HG03565 (cell line): ENCODE data around the gene MYLIP.

Source experiments
- ATAC-seq: cut with Tn5 transposase; IDR thresholded peaks from one replicate; pipeline ENCODE4 v1.9.1; 2021; ENCODE audit warnings: mild to moderate bottlenecking, moderate library complexity; ENCODE audit not compliant: unreplicated experiment

The MYLIP gene

GRCh38 chr6:16137451-16137801 is 8.5 kb downstream of the MYLIP start:
- ATAC-seq, result no peak

GRCh38 chr6:16139556-16139955 is 10.7 kb downstream of the MYLIP start:
- no peak for ATAC-seq

DNA sequence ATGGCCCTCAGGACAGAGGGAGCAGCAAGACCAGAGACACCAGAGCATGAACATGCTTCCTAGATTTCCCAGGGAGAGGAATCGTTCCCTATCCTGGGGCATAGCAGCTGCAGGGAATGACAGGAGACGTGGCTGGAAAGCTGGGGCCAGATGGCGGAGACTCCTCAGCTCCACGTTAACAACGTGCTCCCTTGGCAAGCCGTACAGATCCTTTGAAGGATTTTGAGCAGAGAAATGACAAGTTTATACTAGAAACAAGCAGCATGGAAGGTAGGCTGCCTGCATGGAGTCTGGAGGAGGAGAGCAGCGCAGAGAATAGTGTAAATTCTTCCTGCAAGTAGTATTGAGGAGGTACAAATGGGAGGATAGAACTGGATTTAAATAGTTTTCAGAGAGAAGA is 11.7 kb downstream of the MYLIP start:
- no peak for ATAC-seq

DNA sequence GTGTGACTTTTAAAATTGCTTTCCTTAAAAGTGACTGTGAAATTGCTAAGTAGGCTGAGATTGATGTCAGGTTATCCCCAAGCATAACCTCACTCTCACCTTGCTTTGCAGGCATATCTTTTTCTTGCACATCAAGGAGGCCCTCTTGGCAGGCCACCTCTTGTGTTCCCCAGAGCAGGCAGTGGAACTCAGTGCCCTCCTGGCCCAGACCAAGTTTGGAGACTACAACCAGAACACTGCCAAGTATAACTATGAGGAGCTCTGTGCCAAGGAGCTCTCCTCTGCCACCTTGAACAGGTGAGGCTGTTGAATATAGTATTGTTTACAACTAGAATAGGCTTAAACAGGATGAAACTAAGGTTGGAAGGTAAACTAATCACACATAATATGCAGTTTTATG is 12.6 kb downstream of the MYLIP start:
- ATAC-seq, result no peak

- no peak for ATAC-seq
Observed at GRCh38 chr6:16145038-16145437, 16.2 kb downstream of the MYLIP start.

GRCh38 chr6:16146028-16146427 is 17.1 kb downstream of the MYLIP start:
- no peak for ATAC-seq

GRCh38 chr6:16146527-16146955 is 17.7 kb downstream of the MYLIP start:
- ATAC-seq, result no peak

DNA sequence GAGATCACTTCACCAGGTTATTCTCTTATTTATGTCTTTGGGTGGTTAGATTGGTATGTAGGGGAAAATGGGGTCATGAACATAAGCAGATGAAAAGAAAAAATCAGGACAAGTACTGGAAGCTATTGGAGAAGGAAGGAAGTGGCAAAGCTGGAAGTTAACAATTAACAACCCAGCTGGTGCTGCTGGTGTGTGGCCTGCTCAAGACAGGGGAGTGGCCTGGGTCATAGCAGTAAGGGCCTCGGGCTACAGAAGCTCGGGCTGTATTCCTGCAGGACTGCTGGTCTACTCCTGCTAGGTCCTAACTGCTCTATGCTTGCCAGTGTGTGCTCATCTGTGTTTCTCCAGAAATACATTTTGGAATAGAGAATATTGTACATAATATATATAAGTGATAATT is 19.6 kb downstream of the MYLIP start:
- no peak for ATAC-seq

GRCh38 chr6:16149305-16149704 is 20.4 kb downstream of the MYLIP start:
- ATAC-seq, result no peak

GRCh38 chr6:16150098-16150497 is 21.2 kb downstream of the MYLIP start:
- ATAC-seq, result no peak

DNA sequence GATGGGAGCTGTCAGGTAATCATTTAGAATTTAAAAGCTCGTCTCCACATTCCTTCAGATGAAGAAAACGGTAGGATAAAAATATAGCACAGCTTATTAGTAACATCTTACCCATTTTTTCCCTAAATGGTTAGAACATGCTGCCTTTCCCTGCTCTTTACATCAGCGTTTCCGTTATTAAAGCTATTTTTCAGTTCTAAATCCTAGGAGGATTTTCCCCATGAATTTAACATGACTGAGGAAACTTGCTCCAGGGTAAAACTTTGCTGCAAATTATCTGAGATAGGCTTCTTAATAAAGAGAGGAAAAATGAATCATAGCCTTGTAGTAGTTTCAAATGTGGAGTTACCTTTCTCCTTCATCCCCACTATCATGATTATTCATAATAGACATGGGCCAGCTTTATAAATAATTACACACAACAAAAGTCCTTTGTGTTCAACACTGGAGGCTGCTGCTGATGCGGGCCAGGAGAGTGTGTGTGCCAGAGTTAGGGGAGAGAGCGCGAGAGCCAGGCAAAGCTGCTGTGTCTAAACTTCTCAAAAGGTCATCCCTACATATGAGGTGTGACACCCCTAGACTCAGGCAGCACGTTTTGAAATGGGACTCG is 24.4 kb downstream of the MYLIP start:
- ATAC-seq, result no peak

- ATAC-seq, result no peak
Observed at GRCh38 chr6:16154904-16155303, 26.0 kb downstream of the MYLIP start.

- ATAC-seq, result no peak
Observed at GRCh38 chr6:16157492-16157891, 28.6 kb downstream of the MYLIP start.

- ATAC-seq, result no peak
Observed at GRCh38 chr6:16157909-16158308, 29.0 kb downstream of the MYLIP start.

DNA sequence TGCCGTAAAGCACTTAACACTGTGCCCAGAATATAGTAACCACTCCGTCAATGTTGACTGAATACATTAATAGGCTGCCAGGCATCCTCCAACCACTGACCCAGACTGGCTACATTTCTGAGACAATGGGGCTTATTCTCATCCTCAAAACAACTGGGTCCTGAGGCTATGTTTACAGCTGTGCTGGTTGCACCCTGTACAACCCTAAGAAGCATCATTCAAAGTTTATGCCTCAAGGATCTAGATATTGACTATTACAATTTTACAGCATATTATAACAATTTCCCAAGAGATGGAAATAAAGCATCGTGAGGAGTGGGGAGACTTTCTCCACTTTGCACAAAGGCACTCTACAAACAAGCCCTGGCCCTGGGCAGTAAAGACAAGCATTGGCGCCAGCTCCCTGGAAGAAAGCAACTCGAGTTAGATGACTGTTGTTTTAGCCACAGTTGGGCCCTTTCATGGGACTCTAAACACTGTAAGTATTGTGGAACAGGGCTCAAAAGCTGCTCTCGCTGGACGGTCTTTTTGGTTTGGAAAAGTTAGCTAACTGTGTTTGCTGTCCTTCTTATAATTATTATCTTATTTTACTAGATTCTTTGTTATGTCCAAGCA is 30.2 kb downstream of the MYLIP start:
- no peak for ATAC-seq

DNA sequence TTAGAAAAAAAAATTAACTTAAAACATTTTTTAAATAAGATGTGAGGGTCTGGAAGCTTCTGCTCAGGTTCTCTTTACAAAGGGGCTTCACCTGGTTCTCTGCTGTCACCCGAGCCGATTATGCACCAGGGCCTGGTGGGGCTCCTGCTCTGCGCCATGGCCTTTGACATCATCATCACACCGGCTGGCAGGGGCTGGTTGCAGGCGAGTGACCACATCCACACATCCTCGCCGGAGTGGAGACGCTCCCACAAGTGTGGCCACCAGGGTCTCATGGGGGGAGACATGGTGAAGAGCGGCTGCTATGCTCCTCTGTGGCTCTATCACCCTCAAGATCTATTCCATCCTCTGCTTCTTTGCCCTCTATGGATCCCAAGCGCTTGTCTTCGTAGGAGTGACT is 31.9 kb downstream of the MYLIP start:
- ATAC-seq, result no peak

GRCh38 chr6:16162003-16162402 is 33.1 kb downstream of the MYLIP start:
- ATAC-seq, result no peak

- no peak for ATAC-seq
Observed at GRCh38 chr6:16163066-16163465, 34.2 kb downstream of the MYLIP start.

- no peak for ATAC-seq
Observed at GRCh38 chr6:16163535-16164300, 34.8 kb downstream of the MYLIP start.

- no peak for ATAC-seq
Observed at GRCh38 chr6:16165641-16166040, 36.8 kb downstream of the MYLIP start.

DNA sequence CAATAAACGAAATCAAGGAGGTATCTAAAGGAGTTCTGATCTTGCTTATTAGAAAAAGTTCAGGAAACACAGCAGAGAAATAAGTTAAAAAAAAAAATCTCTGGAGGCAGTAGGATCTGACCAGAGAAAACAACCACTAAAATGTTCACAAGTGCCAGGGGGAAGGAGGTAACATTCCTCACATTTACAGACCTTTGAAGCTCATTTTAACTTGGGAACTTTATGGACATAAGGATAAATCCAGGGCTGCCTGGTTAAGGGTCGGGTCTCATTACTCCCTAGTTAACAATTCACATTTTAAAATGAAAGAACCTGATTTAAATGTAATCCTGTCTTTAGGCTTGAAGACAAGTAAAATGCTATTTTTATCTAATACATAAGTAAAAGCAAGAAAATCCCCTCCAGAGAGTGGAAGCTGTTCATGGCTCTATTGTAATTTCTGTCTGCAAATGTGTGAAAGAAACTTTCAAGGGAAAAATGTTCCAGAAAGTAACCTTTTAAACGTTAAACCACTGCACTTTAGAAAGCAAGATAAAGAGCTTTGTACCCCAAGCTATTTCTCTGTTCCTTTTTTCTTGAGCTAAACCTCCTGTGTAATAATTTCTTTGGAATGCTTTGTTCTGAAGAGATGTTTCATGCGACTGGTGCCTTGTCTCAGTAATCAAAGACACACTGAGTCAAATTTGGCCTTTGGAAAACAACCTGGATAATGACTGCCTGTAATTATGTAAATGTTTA is 38.2 kb downstream of the MYLIP start:
- ATAC-seq, result no peak

DNA sequence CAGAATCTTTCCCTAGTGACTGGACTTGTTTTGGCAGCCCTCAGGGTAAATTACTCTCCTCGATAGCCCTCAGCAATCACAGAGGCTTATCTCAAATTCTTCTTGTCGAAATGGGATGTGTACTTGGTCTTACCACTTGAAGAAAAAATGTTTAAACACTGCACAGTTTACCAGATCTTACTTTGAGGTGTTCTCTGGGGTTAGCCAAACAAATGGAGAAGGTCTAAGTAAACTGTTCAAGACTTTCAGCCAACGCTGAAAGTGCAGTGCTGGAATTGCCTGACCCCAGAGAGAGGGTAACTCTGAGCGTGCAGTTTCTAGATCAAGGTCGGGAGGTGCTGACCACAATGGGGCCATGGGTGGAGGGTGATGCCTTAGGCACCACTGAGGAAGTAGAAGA is 39.2 kb downstream of the MYLIP start:
- no peak for ATAC-seq
